IMR-90 (cell line): Measurements from ENCODE around the gene SYNPR. TPM values are rescaled to one million over a fixed set of nuclear protein-coding genes. Genes with fewer than 3 reads are reported as not detected.

Experiments used
- ATAC-seq: fragments of 200-7000 bp; cut with Tn5 transposase; 2 replicates; pipeline ENCODE4 v1.9.1; 2020; ENCODE audit warnings: low read depth, mild to moderate bottlenecking, moderate library complexity
- BruUV-seq: library from RNA; stranded (reverse); fragments of 400-500 nt; replicated peaks from 2 replicates; lab custom pipeline; 2021; lab: Mats Ljungman, UMichigan
- CTCF ChIA-PET: fragments of 300-600 bp; formaldehyde crosslinking; extraction: SDS; loops from one replicate; lab custom pipeline; 2021; ENCODE audit warnings: antibody characterized with exemption; lab: Yijun Ruan, JAX
- POLR2A ChIA-PET: fragments of 300-600 bp; sonication (Branson Sonifier 250); formaldehyde crosslinking; loops from one replicate; lab custom pipeline; 2022; ENCODE audit warnings: antibody characterized with exemption; ENCODE audit not compliant: unreplicated experiment; lab: Charles Lee
- DNase-seq: peaks from one replicate; pipeline ENCODE4 v3.0.0; 2013
- H2AFZ ChIP-seq: replicated peaks from 2 replicates; pipeline ENCODE3; 2013; ENCODE audit warnings: low read length, mild to moderate bottlenecking; ENCODE audit not compliant: poor library complexity
- H2AK5ac ChIP-seq: 2 replicates; pipeline ENCODE4 v1.6.1; 2013; ENCODE audit warnings: low read depth, low read length, inconsistent platforms
- H2AK9ac ChIP-seq: replicated peaks from 2 replicates; pipeline ENCODE3; 2013; ENCODE audit warnings: mild to moderate bottlenecking, low read depth, low read length, moderate library complexity; ENCODE audit not compliant: poor library complexity
- H2BK120ac ChIP-seq: 2 replicates; pipeline ENCODE4 v1.6.1; 2013; ENCODE audit warnings: low read depth, low read length, inconsistent platforms
- H2BK15ac ChIP-seq: 3 replicates; pipeline ENCODE4 v1.6.1; 2013; ENCODE audit warnings: low read depth, low read length, inconsistent platforms
- H2BK20ac ChIP-seq: 2 replicates; pipeline ENCODE4 v1.6.1; 2013; ENCODE audit warnings: low read depth, mild to moderate bottlenecking, inconsistent platforms, low read length, moderate library complexity
- H2BK5ac ChIP-seq: 2 replicates; pipeline ENCODE4 v1.6.1; 2013; ENCODE audit warnings: mild to moderate bottlenecking, low read depth, low read length, inconsistent platforms; ENCODE audit not compliant: poor library complexity, severe bottlenecking
- H3K14ac ChIP-seq: replicated peaks from 2 replicates; pipeline ENCODE4 v1.6.1; 2013; ENCODE audit warnings: low read depth, low read length, inconsistent platforms
- H3K18ac ChIP-seq: 2 replicates; pipeline ENCODE4 v1.6.1; 2013; ENCODE audit warnings: low read depth, low read length, control low read depth
- H3K23ac ChIP-seq: 2 replicates; pipeline ENCODE4 v1.6.1; 2013; ENCODE audit warnings: low read depth, low read length, inconsistent platforms
- H3K27ac ChIP-seq: 2 replicates; pipeline ENCODE4 v1.5.1; 2013; ENCODE audit warnings: mild to moderate bottlenecking, control low read depth, low read length; ENCODE audit not compliant: insufficient read depth
- H3K27me3 ChIP-seq: 2 replicates; pipeline ENCODE4 v1.6.1; 2013; ENCODE audit warnings: low read length; ENCODE audit not compliant: control insufficient read depth, insufficient read depth
- H3K36me3 ChIP-seq: 2 replicates; pipeline ENCODE4 v1.6.1; 2013; ENCODE audit warnings: low read length, mixed read lengths; ENCODE audit not compliant: control insufficient read depth, insufficient read depth
- H3K4ac ChIP-seq: 2 replicates; pipeline ENCODE4 v1.6.1; 2013; ENCODE audit warnings: low read depth, low read length, inconsistent platforms
- H3K4me1 ChIP-seq: 2 replicates; pipeline ENCODE4 v1.6.1; 2013; ENCODE audit warnings: low read length, mixed read lengths; ENCODE audit not compliant: control insufficient read depth, insufficient read depth
- H3K4me2 ChIP-seq: 2 replicates; pipeline ENCODE4 v1.6.1; 2013; ENCODE audit warnings: low read depth, mild to moderate bottlenecking, control low read depth, low read length, moderate library complexity
- H3K4me3 ChIP-seq: 2 replicates; pipeline ENCODE4 v1.5.1; 2013; ENCODE audit warnings: low read depth, mild to moderate bottlenecking, control low read depth, low read length, moderate library complexity; ENCODE audit not compliant: insufficient read depth
- H3K56ac ChIP-seq: 2 replicates; pipeline ENCODE4 v1.6.1; 2013; ENCODE audit warnings: low read length, inconsistent platforms; ENCODE audit not compliant: insufficient read depth; ENCODE audit errors: extremely low read depth
- H3K79me1 ChIP-seq, 2 experiments: 2 replicates each; pipeline ENCODE4 v1.6.1; 2013; ENCODE audit warnings: low read length in 2 of 2, inconsistent platforms in 1 of 2, low read depth in 1 of 2
- H3K9ac ChIP-seq: 2 replicates; pipeline ENCODE4 v1.6.1; 2013; ENCODE audit warnings: low read depth, low read length, control low read depth
- H3K9me1 ChIP-seq: 2 replicates; pipeline ENCODE4 v1.6.1; 2013; ENCODE audit warnings: low read length, inconsistent platforms; ENCODE audit not compliant: insufficient read depth
- H3K9me3 ChIP-seq: 2 replicates; pipeline ENCODE4 v1.6.1; 2013; ENCODE audit warnings: low read length; ENCODE audit not compliant: control insufficient read depth, insufficient read depth
- H4K20me1 ChIP-seq: 2 replicates; pipeline ENCODE4 v1.6.1; 2013; ENCODE audit warnings: low read length, inconsistent platforms; ENCODE audit not compliant: insufficient read depth
- H4K5ac ChIP-seq: 2 replicates; pipeline ENCODE4 v1.6.1; 2013; ENCODE audit warnings: mild to moderate bottlenecking, low read depth, low read length, control low read depth
- H4K8ac ChIP-seq, 2 experiments: 2 replicates each; pipeline ENCODE4 v1.6.1; 2013; ENCODE audit warnings: low read depth in 2 of 2, low read length in 2 of 2, control low read depth in 1 of 2, inconsistent platforms in 1 of 2
- H4K91ac ChIP-seq: 2 replicates; pipeline ENCODE4 v1.6.1; 2013; ENCODE audit warnings: low read depth, low read length, inconsistent platforms; ENCODE audit not compliant: insufficient read depth
- BHLHE40 ChIP-seq: fragments of 150-350 bp; IDR thresholded peaks from 2 replicates; pipeline ENCODE4 v1.6.1; 2016; ENCODE audit warnings: mild to moderate bottlenecking, low read depth, low read length
- CEBPB ChIP-seq: IDR thresholded peaks from 2 replicates; pipeline ENCODE4 v1.6.1; 2012; ENCODE audit warnings: low read depth, low read length, improper control_type of control experiment
- CHD1 ChIP-seq: IDR thresholded peaks from 2 replicates; pipeline ENCODE4 v1.6.1; 2012; ENCODE audit warnings: low read depth, low read length, improper control_type of control experiment
- FOS ChIP-seq: fragments of 150-350 bp; IDR thresholded peaks from 2 replicates; pipeline ENCODE4 v1.6.1; 2016; ENCODE audit warnings: low read depth, low read length
- MAFK ChIP-seq: IDR thresholded peaks from 2 replicates; pipeline ENCODE4 v1.6.1; 2012; ENCODE audit warnings: low read depth, low read length, improper control_type of control experiment
- MAZ ChIP-seq: IDR thresholded peaks from 2 replicates; pipeline ENCODE4 v1.6.1; 2012; ENCODE audit warnings: low read depth, mild to moderate bottlenecking, low read length, improper control_type of control experiment, moderate library complexity, borderline replicate concordance
- MXI1 ChIP-seq: IDR thresholded peaks from 2 replicates; pipeline ENCODE4 v1.6.1; 2012; ENCODE audit warnings: low read depth, mild to moderate bottlenecking, low read length, moderate library complexity, borderline replicate concordance
- NFE2L2 ChIP-seq: fragments of 150-350 bp; IDR thresholded peaks from 2 replicates; pipeline ENCODE4 v1.6.1; 2016; ENCODE audit warnings: low read depth, mild to moderate bottlenecking, low read length
- POLR2A ChIP-seq: IDR thresholded peaks from 2 replicates; pipeline ENCODE4 v1.6.1; 2012; ENCODE audit warnings: mild to moderate bottlenecking, low read depth, low read length
- RAD21 ChIP-seq: IDR thresholded peaks from 2 replicates; pipeline ENCODE4 v1.6.1; 2012; ENCODE audit warnings: low read length, improper control_type of control experiment
- RCOR1 ChIP-seq: IDR thresholded peaks from 2 replicates; pipeline ENCODE4 v1.6.1; 2012; ENCODE audit warnings: mild to moderate bottlenecking, low read length, improper control_type of control experiment; ENCODE audit not compliant: insufficient replicate concordance
- RFX5 ChIP-seq: IDR thresholded peaks from 2 replicates; pipeline ENCODE4 v1.8.0; 2012; ENCODE audit warnings: low read depth, mild to moderate bottlenecking, low read length, moderate library complexity
- SMC3 ChIP-seq: fragments of 150-350 bp; IDR thresholded peaks from 2 replicates; pipeline ENCODE4 v1.6.1; 2016; ENCODE audit warnings: low read depth, mild to moderate bottlenecking, antibody characterized with exemption, low read length, moderate library complexity
- WGBS, 2 experiments: methylation state at CpG; one replicate each; pipeline versions ENCODE4 v1.1.5 to v1.1.7; 2013; ENCODE audit warnings: missing lambda C conversion rate in 2 of 2; ENCODE audit not compliant: insufficient read length in 1 of 2; ENCODE audit errors: extremely low coverage in 2 of 2; 5-methylcytosine and 5-hydroxymethylcytosine counted together
- dilution Hi-C: fragments of 300-500 bp; cut with HindIII; formaldehyde crosslinking; loops from one replicate; pipeline ENCODE4 v1.14.3; 2018; ENCODE audit warnings: low sequenced_read_pairs; ENCODE audit not compliant: unreplicated experiment
- in situ Hi-C: fragments of 300-500 bp; cut with MboI; formaldehyde crosslinking; loops from 3 replicates; pipeline ENCODE4 v1.14.3; 2019; ENCODE audit warnings: low sequenced_read_pairs, inconsistent platforms, mixed read lengths
- intact Hi-C: fragments of 100-400 bp; cut with micrococcal nuclease; formaldehyde crosslinking; loops from 2 replicates; pipeline ENCODE4 v1.10.0; 2022
- polyA plus RNA-seq, 3 experiments: library from polyadenylated mRNA; depleted of rRNA; stranded (reverse); fragments of >200 nt; gene quantifications; 2 replicates each; pipeline ENCODE4 v1.2.3, GENCODE V29; 2012; ENCODE audit warnings: low replicate concordance in 1 of 3
- total RNA-seq: library from RNA; depleted of rRNA; stranded (reverse); fragments of >200 nt; gene quantifications from 2 replicates; pipeline ENCODE4 v1.2.3, GENCODE V29; 2012
- TF ChIP-seq, protein P1 (sequence below): conservative IDR thresholded peaks from 2 replicates; pipeline ENCODE4 v1.5.1; 2012; ENCODE audit warnings: mild to moderate bottlenecking, low read depth, low read length, improper control_type of control experiment
- TF ChIP-seq, protein P2 (sequence below): fragments of 150-350 bp; IDR thresholded peaks from 2 replicates; pipeline ENCODE4 v1.6.1; 2017; ENCODE audit warnings: mild to moderate bottlenecking, antibody characterized with exemption, low read length, low read depth
- TF ChIP-seq, protein P3 (sequence below): fragments of 150-350 bp; IDR thresholded peaks from 2 replicates; pipeline ENCODE4 v1.6.1; 2016; ENCODE audit warnings: low read depth, mild to moderate bottlenecking, low read length, moderate library complexity, borderline replicate concordance

Gene SYNPR
- total and polyA plus RNA-seq, 2 of the 4 experiments (the other 2 are of a cell fraction) = not detected

DNA sequence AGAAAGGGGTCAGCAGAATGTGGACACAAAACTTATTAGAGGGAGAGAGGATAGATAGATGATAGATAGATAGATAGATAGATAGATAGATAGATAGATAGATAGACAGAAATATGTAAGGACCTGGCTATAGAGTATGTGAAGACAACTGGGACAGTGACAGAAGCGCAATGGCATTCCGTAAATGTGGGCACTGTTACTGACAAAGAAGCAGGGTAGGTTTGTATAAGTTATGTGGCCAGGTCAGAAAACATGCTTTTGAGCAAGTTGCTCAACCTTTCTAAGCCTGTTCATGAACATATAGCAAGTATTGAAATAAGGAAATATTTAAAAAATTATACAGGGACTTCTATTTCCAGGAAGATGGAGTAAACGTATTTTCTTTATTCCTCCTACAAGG lies 357.1 kb downstream of the SYNPR start:
- Histone ChIP-seq H3K9ac (no peak overlapping the region), H3K27me3 (peaks cover 3% of the 10 kb centered on the region; the same call in 1 of the 2 replicates), H3K27ac (no peak overlapping the region), H2BK15ac (no peak overlapping the region), H2BK5ac (no peak overlapping the region), H4K20me1 (no peaks in the 10 kb centered on the region), H3K56ac (no peak overlapping the region), H3K23ac (no peak overlapping the region), H2BK20ac (no peak overlapping the region), H2AK9ac (no peak overlapping the region), H3K79me1 (no peaks in the 10 kb centered on the region), H4K5ac (no peak overlapping the region), H3K9me3 (no peaks in the 10 kb centered on the region), H2BK120ac (no peak overlapping the region), H2AFZ (no peak overlapping the region), H3K4me3 (no peak overlapping the region), H2AK5ac (no peak overlapping the region), H3K36me3 (no peaks in the 10 kb centered on the region), H3K9me1 (no peaks in the 10 kb centered on the region), H3K4ac (no peak overlapping the region), H3K14ac (no peak overlapping the region), H4K91ac (no peak overlapping the region), H3K4me2 (no peak overlapping the region), H4K8ac (no peak overlapping the region), H3K4me1 (no peaks in the 10 kb centered on the region), H3K18ac (no peak overlapping the region)
- ATAC-seq (no peak), DNase-seq (no peak)
- in situ Hi-C loops = no loop called here
- no peak for TF ChIP-seq MXI1
- no peak for TF ChIP-seq RAD21
- TF ChIP-seq SMC3 = no peak
- no peak for TF ChIP-seq NFE2L2
- no peak for TF ChIP-seq FOS
- TF ChIP-seq CHD1 = no peak
- TF ChIP-seq, protein P1, sequence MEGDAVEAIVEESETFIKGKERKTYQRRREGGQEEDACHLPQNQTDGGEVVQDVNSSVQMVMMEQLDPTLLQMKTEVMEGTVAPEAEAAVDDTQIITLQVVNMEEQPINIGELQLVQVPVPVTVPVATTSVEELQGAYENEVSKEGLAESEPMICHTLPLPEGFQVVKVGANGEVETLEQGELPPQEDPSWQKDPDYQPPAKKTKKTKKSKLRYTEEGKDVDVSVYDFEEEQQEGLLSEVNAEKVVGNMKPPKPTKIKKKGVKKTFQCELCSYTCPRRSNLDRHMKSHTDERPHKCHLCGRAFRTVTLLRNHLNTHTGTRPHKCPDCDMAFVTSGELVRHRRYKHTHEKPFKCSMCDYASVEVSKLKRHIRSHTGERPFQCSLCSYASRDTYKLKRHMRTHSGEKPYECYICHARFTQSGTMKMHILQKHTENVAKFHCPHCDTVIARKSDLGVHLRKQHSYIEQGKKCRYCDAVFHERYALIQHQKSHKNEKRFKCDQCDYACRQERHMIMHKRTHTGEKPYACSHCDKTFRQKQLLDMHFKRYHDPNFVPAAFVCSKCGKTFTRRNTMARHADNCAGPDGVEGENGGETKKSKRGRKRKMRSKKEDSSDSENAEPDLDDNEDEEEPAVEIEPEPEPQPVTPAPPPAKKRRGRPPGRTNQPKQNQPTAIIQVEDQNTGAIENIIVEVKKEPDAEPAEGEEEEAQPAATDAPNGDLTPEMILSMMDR = no peak
- no peak for TF ChIP-seq MAZ
- no peak for TF ChIP-seq CEBPB
- TF ChIP-seq, protein P2, sequence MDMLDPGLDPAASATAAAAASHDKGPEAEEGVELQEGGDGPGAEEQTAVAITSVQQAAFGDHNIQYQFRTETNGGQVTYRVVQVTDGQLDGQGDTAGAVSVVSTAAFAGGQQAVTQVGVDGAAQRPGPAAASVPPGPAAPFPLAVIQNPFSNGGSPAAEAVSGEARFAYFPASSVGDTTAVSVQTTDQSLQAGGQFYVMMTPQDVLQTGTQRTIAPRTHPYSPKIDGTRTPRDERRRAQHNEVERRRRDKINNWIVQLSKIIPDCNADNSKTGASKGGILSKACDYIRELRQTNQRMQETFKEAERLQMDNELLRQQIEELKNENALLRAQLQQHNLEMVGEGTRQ = no peak
- TF ChIP-seq RCOR1 = no peak
- no peak for TF ChIP-seq POLR2A
- no peak for TF ChIP-seq MAFK
- TF ChIP-seq BHLHE40 = no peak
- TF ChIP-seq RFX5 = no peak
- TF ChIP-seq, protein P3, sequence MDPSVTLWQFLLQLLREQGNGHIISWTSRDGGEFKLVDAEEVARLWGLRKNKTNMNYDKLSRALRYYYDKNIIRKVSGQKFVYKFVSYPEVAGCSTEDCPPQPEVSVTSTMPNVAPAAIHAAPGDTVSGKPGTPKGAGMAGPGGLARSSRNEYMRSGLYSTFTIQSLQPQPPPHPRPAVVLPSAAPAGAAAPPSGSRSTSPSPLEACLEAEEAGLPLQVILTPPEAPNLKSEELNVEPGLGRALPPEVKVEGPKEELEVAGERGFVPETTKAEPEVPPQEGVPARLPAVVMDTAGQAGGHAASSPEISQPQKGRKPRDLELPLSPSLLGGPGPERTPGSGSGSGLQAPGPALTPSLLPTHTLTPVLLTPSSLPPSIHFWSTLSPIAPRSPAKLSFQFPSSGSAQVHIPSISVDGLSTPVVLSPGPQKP = no peak
- CTCF ChIA-PET = no interaction called here
- BruUV-seq = no TSS peak
- no CpG with 5 or more reads among the region's 3 CpGs for WGBS, 2 experiments
- POLR2A ChIA-PET = no interaction called here
- dilution Hi-C loops = no loop called here
- intact Hi-C loops = no loop called here
